HPDE6-E6E7 (cell line): Measurements from ENCODE around the gene HIGD1B.
"Not testable (repeated sequence)": the region's sequence is repeated elsewhere in the genome, so short reads cannot be mapped to it uniquely, and the experiment has no call there.

Experiments
- DNase-seq: peaks from one replicate; pipeline ENCODE4 v3.0.0; 2011; ENCODE audit warnings: missing footprints; ENCODE audit errors: extremely low spot score

HIGD1B gene

DNA sequence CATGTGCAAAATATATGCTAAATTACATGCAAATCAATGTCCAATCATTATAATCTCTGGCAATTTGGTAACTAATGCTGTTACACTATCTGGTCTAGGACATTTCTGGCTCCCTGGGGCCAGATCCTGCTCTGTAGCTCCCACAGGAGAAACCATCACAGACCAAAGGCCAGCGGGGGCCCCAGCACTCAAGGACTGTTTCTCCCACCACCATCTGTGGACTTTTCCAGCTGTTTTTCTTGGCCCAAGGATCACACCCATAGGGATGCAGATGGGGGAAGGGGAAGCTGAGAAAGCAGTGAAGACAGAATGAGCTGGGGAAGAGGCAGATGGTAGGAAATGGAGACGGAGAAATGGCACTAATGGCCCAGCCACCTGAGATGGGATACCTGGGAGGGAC, at the start of gene HIGD1B:
TSS of gene HIGD1B (plus strand) at position 298 of the 400 bp plus-strand sequence. CDS start 270 bp downstream, outside the sequence.
- DNase-seq = no peak

DNA sequence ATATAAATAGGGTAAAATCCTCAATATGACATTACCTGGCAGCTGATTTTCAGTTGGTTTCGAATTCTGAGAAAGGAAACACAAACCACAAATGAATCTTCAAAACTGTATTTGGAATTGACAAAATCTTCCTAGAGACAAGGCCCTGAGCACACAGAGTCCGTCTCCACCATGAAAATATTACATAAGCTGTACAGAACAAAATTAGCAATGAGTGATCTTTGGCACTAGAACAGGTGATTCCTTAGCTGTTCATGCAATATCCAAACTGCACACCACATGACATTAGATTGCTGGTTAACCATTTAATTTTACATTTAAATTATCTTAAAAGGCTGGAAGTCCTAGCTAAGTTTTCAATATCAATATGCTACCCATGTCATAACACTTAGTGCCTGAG, 49.3 kb upstream of the HIGD1B start:
- no peak for DNase-seq

DNA sequence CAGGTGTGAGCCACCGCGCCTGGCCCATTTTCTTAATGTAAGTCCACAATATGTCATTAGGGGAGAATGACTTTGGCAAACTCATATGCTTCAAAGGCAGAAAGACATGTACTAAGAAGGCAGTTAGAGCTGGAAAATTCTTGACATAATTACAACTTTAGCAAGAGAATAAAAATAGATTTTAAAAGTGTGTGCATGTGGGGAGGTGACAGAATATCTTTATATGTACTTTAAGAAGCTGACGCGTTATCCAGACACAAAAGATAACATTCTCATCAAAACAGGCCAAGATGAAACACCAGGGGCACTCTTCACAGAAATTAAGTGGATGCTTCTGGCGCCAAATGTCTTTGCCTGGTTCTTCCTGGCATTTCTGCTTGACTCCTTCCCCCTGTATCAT, 45.8 kb upstream of the HIGD1B start:
- no peak for DNase-seq

GRCh38 chr17:44804302-44805089, 43.2 kb upstream of the HIGD1B start:
- no peak for DNase-seq

DNA sequence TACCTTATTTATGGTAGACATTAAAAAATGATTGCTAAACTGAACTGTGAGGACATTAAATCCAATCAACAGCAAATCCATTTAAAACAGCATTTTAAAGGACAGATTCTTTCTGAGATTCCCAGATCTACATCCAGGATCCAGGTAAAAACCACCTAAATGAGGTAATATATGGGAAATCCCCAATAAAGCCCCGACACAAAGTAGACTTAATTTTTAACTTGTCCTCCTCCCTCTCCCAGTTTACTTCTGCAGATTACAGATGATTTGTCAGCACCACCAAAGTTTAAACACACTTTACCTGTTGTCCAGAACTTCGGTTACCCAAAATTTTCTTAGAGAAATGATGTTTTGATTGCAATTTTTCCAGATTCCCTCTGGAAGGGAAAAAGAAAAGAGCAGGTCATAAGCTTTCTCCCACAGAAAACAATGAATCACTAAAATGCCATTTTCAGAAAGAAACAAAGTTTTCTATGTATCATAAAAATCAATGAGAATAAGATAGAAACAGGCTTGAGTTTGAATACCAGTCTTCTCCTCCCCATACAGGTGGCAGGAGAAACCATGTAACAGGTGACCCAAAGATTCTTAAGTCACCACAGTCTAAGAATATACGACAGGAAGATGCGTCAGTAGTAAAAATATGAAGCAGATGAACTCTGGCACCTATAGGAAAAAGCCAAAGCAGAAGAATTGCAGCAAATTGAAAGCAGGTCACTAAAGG, 40.4 kb upstream of the HIGD1B start:
- DNase-seq = no peak

DNA sequence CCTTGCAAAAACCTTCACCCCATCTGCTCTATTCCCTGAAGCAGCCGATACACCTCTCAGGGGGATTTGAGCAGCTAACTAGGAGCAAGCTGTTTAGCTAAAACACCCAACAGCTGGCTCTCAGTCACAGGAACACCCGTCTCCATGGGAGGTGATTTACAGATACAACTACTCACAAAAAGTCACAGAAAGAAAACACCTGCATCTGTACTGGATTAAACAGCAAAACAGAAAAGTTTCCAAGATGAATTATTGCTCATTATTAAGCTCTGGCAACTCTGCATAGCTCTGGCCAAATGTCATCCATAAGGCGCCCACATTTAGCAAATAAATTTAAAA, 39.9 kb upstream of the HIGD1B start:
- no peak for DNase-seq

GRCh38 chr17:44808156-44808555, 39.5 kb upstream of the HIGD1B start:
- DNase-seq = no peak

- DNase-seq = not testable (repeated sequence)
Observed at GRCh38 chr17:44808656-44809388, 38.9 kb upstream of the HIGD1B start.

DNA sequence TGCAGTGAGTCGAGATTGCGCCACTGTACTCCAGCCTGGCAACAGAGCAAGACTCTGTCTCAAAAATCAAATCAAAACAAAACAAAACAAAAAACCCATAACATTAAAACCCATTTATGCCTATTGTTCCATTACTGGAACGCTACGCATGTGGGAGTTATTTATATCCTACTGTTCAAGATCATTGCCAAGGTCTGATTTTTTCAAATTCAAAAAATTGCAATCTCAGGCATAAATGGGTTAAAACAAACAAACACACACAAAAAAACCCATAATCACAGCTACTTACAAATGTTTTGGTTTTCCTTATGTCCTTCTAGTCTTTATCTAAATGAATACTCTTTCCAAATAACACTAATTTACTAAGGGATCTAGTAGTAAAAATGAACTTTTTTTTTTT, 35.4 kb upstream of the HIGD1B start:
- DNase-seq = no peak

- DNase-seq = not testable (repeated sequence)
Observed at GRCh38 chr17:44818508-44818907, 29.2 kb upstream of the HIGD1B start.

DNA sequence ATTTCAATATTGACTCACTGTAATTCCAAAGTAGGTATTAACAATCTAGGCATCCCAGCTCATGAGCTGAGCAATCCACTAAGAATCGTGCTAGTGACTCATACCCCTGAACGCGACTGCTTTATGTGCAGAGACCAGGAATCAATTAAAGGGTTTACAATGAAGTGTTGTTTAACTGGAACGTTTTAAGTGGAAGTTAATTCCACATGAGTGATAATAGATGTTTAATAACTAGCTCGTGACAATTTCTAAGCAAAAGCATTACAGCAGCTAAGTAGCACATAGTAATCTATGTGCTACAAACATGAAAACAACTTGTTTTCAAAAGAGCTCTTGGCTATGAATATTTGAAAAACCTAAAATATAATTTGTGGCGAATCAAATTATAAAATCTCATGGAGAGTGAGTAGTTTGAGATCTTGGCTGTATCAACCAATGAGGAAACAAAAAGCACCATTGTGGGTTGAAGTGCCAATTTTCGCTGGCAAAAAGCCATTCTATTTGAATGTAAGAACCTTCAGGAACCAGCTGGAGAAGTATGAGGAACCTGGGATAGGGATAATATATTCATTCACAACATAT, 27.0 kb upstream of the HIGD1B start:
- DNase-seq = peak; percentile 81

DNA sequence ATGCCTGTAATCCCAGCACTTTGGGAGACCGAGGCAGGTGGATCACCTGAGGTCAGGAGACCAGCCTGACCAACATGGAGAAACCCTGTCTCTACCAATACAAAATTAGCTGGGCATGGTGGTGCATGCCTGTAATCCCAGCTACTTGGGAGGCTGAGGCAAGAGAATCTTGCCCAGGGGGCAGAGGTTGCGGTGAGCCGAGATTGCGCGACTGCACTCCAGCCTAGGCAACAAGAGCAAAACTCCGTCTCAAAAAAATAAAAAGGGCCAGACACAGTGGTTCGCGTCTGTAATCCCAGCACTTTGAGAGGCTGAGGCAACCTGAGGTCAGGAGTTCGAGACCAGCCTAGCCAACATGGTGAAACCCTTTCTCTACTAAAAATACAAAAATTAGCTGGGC, 22.4 kb upstream of the HIGD1B start:
- DNase-seq = not testable (repeated sequence)

DNA sequence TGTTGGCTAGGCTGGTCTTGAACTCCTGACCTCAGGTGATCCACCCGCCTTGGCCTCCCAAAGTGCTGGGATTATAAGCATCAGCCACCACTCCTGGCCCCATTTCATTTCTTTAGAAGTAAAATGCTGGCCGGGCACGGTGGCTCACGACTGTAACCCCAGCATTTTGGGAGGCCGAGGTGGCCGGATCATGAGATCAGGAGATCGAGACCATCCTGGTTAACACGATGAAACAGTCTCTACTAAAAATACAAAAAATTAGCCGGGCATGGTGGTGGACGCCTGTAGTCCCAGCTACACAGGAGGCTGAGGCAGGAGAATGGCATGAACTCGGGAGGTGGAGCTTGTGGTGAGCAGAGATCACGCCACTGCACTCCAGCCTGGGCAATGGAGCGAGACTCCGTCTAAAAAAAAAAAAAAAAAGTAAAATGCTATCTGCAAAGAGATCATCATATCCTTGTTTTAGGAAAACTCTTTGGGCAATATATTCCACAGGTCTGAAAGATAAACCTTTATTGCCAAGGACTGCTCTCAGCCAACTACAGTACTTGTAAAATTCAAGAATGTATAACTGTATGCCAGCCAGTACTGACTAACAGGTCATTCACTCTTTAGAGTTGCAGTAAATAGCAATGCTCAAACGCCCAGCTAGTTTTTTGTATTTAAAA, 21.4 kb upstream of the HIGD1B start:
- DNase-seq = no peak

- no peak for DNase-seq
Observed at GRCh38 chr17:44827863-44828262, 19.8 kb upstream of the HIGD1B start.

GRCh38 chr17:44828919-44829522, 18.7 kb upstream of the HIGD1B start:
- no peak for DNase-seq

DNA sequence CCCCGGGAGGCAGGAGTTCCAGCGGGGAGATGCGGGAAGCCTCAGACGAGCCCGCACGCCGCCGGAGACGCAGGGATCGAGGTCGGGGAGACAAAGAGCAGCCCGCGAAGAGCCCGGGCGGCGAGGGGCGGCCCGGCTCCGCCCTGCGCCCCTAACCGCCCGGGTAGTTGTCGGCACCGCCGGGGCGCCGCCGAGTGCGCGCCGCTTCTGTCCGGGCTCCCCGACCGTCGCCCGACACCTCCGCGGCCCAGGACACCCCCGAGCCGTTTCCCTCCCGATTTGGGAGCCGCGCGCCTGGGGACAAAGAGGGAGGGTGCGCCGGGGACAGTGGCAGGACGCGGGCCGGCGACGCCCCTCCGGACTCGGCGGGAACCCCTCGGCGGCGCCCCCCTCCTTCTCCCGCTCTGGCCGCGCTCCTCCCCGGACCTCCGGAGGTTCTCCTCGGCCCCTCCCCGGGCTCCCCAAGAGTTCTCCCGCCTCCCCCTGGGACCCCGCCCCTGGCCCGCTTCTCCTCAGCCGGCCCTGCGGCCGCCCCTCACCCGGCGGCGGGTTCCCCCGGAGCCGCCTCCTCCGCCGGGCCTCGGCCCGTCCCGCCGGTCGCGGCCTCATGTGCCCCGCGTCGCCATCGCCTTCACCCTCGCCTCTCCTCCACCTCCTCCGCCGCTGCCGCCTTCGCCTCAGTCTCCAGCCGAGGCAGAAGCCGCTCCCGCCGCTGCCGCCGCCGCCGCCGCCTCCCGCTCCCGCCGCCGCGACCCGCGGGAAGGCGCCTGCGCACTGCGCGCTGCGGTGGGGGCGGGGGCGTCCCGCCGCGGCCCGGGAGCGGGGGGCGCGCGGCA, 17.9 kb upstream of the HIGD1B start, which contains the start of gene GJC1:
TSS of gene GJC1 (minus strand) at position 765 of the 836 bp plus-strand sequence. CDS start 24,470 bp downstream, outside the sequence.
- no peak for DNase-seq

DNA sequence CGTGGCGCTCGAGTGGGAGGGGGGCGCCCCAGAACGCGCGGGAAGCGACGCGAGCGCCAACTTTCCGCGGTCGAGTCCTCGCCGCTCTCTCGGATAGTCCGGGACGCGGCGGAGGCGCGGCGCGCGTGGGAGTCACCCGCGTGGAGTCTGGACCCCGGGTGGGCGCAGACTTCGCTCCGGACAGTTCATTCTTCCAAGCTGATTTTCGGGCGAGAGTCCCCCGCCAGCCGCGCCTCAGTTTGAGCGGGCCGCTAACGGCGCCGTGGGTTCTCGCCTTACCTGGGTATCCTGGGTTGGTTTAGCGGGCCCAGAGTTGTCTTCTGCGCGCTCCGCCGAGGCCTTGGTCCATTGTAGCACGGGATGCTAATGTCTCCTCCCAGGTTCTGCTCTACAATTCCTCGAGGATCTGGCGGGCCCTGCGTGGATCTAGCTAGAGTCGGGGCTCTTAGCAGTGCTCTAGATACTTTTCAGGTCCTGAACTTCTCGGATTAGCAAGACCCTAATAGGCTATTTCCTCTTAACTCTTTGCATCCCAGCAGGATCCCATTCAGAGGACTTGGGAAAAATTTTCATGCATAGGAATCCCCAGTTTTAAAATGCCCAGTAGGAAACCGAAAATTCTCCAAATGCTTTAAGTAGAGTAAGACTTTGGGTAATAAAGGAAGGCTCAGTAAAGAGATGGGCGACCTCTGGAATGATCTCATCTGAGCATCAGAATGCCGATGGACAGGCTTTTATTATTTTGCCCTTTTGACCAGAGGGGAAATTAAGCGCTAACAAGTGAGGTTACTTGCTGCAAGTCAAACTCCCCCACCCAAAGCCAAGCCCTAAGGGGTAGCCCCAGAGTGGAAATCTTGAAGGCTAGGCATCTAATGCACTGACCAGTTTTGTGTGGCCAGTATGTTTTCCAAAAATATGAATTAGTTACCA, 17.1 kb upstream of the HIGD1B start:
- no peak for DNase-seq

DNA sequence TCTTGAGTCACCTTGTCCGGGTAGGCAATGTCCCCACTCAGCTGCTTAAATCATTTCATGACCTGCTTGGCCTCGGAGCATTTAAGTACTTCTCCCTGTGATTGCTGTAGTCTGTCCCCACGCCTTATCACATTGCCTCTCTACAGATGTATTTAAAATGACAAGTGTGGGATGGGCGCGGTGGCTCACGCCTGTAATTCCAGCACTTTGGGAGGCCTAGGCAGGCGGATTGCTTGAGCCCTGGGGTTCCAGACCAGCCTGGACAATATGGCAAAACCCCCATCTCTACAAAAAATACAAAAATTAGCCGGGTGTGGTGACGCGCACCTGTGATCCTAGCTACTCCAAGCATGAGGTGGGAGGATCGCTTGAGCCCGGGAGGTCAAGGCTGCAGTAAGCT, 16.3 kb upstream of the HIGD1B start:
- no peak for DNase-seq

GRCh38 chr17:44832805-44833204, 14.9 kb upstream of the HIGD1B start:
- no peak for DNase-seq
